Esophagus (tissue), 2 donors: ENCODE results near the gene ZNF441. TPM values are rescaled to one million over a fixed set of nuclear protein-coding genes. Genes with fewer than 3 reads are reported as not detected.
"Not testable (repeated sequence)": the region's sequence is repeated elsewhere in the genome, so short reads cannot be mapped to it uniquely, and the experiment has no call there.

Experiments used
- H3K27ac ChIP-seq, 2 donors: one replicate each; pipeline ENCODE4 v1.5.1; 2013; ENCODE audit warnings: low read depth in 2 of 2, mild to moderate bottlenecking in 2 of 2, inconsistent platforms in 1 of 2, low read length in 1 of 2, moderate library complexity in 1 of 2
- H3K27me3 ChIP-seq, 2 donors: one replicate each; pipeline ENCODE4 v1.6.1; 2013; ENCODE audit warnings: low read length in 2 of 2, control low read depth in 1 of 2, mild to moderate bottlenecking in 1 of 2; ENCODE audit not compliant: insufficient read depth in 2 of 2, control insufficient read depth in 1 of 2
- H3K36me3 ChIP-seq, 2 donors: one replicate each; pipeline ENCODE4 v1.6.1; 2013; ENCODE audit warnings: low read length in 1 of 2; ENCODE audit not compliant: control insufficient read depth in 2 of 2, insufficient read depth in 2 of 2
- H3K4me1 ChIP-seq, 2 donors: one replicate each; pipeline ENCODE4 v1.6.1; 2013; ENCODE audit warnings: low read length in 1 of 2; ENCODE audit not compliant: control insufficient read depth in 2 of 2, insufficient read depth in 2 of 2
- H3K4me3 ChIP-seq, 2 donors: one replicate each; pipeline ENCODE4 v1.5.1; 2013; ENCODE audit warnings: low read length in 2 of 2, mild to moderate bottlenecking in 2 of 2, low read depth in 1 of 2, moderate library complexity in 1 of 2
- H3K9me3 ChIP-seq, 2 donors: one replicate each; pipeline ENCODE4 v1.6.1; 2013; ENCODE audit warnings: mild to moderate bottlenecking in 2 of 2, low read depth in 1 of 2, low read length in 1 of 2, moderate library complexity in 1 of 2; ENCODE audit not compliant: control insufficient read depth in 2 of 2, insufficient read depth in 1 of 2
- WGBS, 2 donors: extraction: QIAGEN DNeasy Blood & Tissue Kit; methylation state at CpG; one replicate each; pipeline ENCODE4 v1.1.7; 2013; 5-methylcytosine and 5-hydroxymethylcytosine counted together
- polyA plus RNA-seq, 2 donors: library from polyadenylated mRNA; stranded (reverse); fragments of 200-250 nt; gene quantifications; one replicate each; pipeline ENCODE4 v1.2.3, GENCODE V29; 2013
- donor health status: healthy with polysubstance abuse.
- donor health status: Bipolar disorder and iron deficiency.

The ZNF441 gene
- polyA plus RNA-seq, 2 donors, result 1.6 to 2.2 TPM

GRCh38 chr19:11798391-11799330 lies 31.9 kb downstream of the ZNF441 start, which contains the start of gene ZNF491:
Gene ZNF491, plus strand, starts transcription at chr19:11798523. Its CDS starts 7,431 bp downstream, at chr19:11805954.
- Histone ChIP-seq H3K27ac (peak within 1 kb of the TSS; percentile 72 to 86), H3K9me3 (no peaks in the 10 kb centered on the region), H3K4me1 (peaks cover 5 to 7% of the 10 kb centered on the region in 2 donors), H3K4me3 (peak within 1 kb of the TSS; percentile 66 to 77), H3K27me3 (peaks cover 0 to 2% of the 10 kb centered on the region in 2 donors), H3K36me3 (peaks cover 0 to 2% of the 10 kb centered on the region in 2 donors)
- 1% methylated on average over 56 of the region's 56 CpGs for WGBS, 2 donors

- 91 to 93% methylated on average over 11 of the region's 11 CpGs for WGBS, 2 donors
- no peak overlapping the region for H3K27ac ChIP-seq
Measured at GRCh38 chr19:11806354-11807098, 39.7 kb downstream of the ZNF441 start.

GRCh38 chr19:11807099-11807380 lies 40.2 kb downstream of the ZNF441 start:
- no peaks in the 10 kb centered on the region for H3K27me3 ChIP-seq
- H3K9me3 ChIP-seq, result peaks cover 3 to 21% of the 10 kb centered on the region in 2 donors
- no peaks in the 10 kb centered on the region for H3K4me1 ChIP-seq
- no peak overlapping the region for H3K27ac ChIP-seq
- H3K4me3 ChIP-seq, result no peak overlapping the region
- no peaks in the 10 kb centered on the region for H3K36me3 ChIP-seq
- WGBS, 2 donors, result 93 to 94% methylated on average over 2 of the region's 2 CpGs

More at GRCh38 chr19:11806354-11807098, 39.7 kb downstream of the ZNF441 start:
- Histone ChIP-seq H3K4me3 (no peak overlapping the region), H3K27me3 (no peaks in the 10 kb centered on the region), H3K9me3 (peaks cover 3 to 21% of the 10 kb centered on the region in 2 donors), H3K4me1 (no peaks in the 10 kb centered on the region), H3K36me3 (no peaks in the 10 kb centered on the region)

GRCh38 chr19:11813703-11814028 lies 46.9 kb downstream of the ZNF441 start:
- peak overlapping the region; percentile 89 to 95 for H3K4me3 ChIP-seq
- WGBS, 2 donors, result 1% methylated on average over 6 of the region's 6 CpGs
- H3K9me3 ChIP-seq, result no peaks in the 10 kb centered on the region
- H3K27ac ChIP-seq, result peak overlapping the region; percentile 61 to 91
- no peaks in the 10 kb centered on the region for H3K36me3 ChIP-seq
- H3K27me3 ChIP-seq, result no peaks in the 10 kb centered on the region
- H3K4me1 ChIP-seq, result peaks cover 0 to 2% of the 10 kb centered on the region in 2 donors

- H3K9me3 ChIP-seq, result no peaks in the 10 kb centered on the region
- peak within 1 kb of the TSS; percentile 89 to 95 for H3K4me3 ChIP-seq
- H3K27ac ChIP-seq, result peak within 1 kb of the TSS; percentile 85 to 91
- no peaks in the 10 kb centered on the region for H3K27me3 ChIP-seq
- peaks cover 0 to under 1% of the 10 kb centered on the region in 2 donors for H3K36me3 ChIP-seq
- peaks cover 0 to 2% of the 10 kb centered on the region in 2 donors for H3K4me1 ChIP-seq
- 0 to 1% methylated on average over 51 to 55 of the region's 55 CpGs for WGBS, 2 donors
Measured at GRCh38 chr19:11814029-11814699, 47.4 kb downstream of the ZNF441 start, which contains the start of gene ZNF440. Gene ZNF440, plus strand, starts transcription at chr19:11814273. Its CDS starts 175 bp downstream, at chr19:11814448.

- peak overlapping the region; percentile 89 to 95 for H3K4me3 ChIP-seq
- H3K27me3 ChIP-seq, result no peaks in the 10 kb centered on the region
- peaks cover 0 to 4% of the 10 kb centered on the region in 2 donors for H3K36me3 ChIP-seq
- 7 to 10% methylated on average over 13 of the region's 13 CpGs for WGBS, 2 donors
- no peaks in the 10 kb centered on the region for H3K9me3 ChIP-seq
- peaks cover 0 to 2% of the 10 kb centered on the region in 2 donors for H3K4me1 ChIP-seq
- peak overlapping the region; percentile 85 to 91 for H3K27ac ChIP-seq
Measured at GRCh38 chr19:11814700-11815035, 47.9 kb downstream of the ZNF441 start.

GRCh38 chr19:11821474-11822109 lies 54.8 kb downstream of the ZNF441 start:
- 87 to 92% methylated on average over 5 of the region's 5 CpGs for WGBS, 2 donors
- no peaks in the 10 kb centered on the region for H3K27me3 ChIP-seq
- peaks cover 3 to 8% of the 10 kb centered on the region in 2 donors for H3K9me3 ChIP-seq
- H3K27ac ChIP-seq, result no peak overlapping the region
- H3K36me3 ChIP-seq, result peaks cover 0 to 9% of the 10 kb centered on the region in 2 donors
- no peaks in the 10 kb centered on the region for H3K4me1 ChIP-seq
- H3K4me3 ChIP-seq, result no peak overlapping the region

GRCh38 chr19:11828957-11829876 lies 62.4 kb downstream of the ZNF441 start:
- not testable (repeated sequence) for H3K4me1 ChIP-seq, H3K36me3 ChIP-seq, H3K4me3 ChIP-seq, H3K27me3 ChIP-seq, H3K27ac ChIP-seq
- WGBS, 2 donors, result 92 to 96% methylated on average over 7 of the region's 7 CpGs
- H3K9me3 ChIP-seq, result peaks cover 6 to 14% of the 10 kb centered on the region in 2 donors
